ENCODE measurements around the gene SUCLA2. TPM values are rescaled to one million over a fixed set of nuclear protein-coding genes. Genes with fewer than 3 reads are reported as not detected.
"Not testable (repeated sequence)": the region's sequence is repeated elsewhere in the genome, so short reads cannot be mapped to it uniquely, and the experiment has no call there.

Gene SUCLA2
- total RNA-seq, result 92.6 and 110 TPM in 2 replicates
- 31.0 TPM for polyA plus RNA-seq (2012)

GRCh38 chr13:48001114-48001881, at the start of gene SUCLA2:
Gene SUCLA2 (minus strand): TSS chr13:48001273. CDS start chr13:48001269, 4 bp downstream.
- peak; percentile 93 for DNase-seq (ENCODE audit: low read depth)

- no peak for DNase-seq (ENCODE audit: low read depth)
These were observed 49.5 kb upstream of the SUCLA2 start for GRCh38 chr13:48050550-48050949.

DNA sequence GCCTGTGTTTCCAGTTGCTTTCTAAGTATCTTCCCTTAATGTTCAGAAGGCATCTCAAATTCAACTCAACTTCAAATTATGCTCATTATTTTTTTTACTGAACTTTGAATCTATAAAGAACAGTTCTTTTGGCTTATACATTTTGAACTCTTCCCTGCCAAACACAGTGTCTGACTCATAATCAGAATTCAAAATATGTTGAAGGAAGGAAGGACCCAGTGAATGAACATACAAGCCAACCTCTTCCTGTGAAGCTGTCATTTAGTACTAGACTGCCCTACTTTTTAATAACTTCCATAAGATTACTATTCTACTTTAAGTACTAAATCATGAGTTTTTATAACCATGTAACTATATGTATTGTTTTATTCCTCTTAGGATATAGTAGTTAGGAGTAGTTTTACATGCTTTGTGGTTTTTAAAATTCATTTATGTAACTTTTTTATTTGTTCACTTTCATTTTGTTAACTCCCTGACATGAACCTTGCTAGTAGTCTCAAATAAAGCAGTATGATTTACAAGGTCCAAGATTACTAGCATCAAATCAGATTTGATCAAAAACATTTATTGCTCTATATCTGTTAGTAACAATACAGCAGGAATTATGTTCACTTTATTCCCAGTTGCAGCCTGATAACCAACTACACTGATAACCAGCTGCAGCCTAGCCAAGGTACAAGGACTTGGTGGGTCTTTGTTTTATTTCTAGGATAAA, 42.9 kb upstream of the SUCLA2 start:
- peak; percentile 23 for DNase-seq (ENCODE audit: low read depth)

DNA sequence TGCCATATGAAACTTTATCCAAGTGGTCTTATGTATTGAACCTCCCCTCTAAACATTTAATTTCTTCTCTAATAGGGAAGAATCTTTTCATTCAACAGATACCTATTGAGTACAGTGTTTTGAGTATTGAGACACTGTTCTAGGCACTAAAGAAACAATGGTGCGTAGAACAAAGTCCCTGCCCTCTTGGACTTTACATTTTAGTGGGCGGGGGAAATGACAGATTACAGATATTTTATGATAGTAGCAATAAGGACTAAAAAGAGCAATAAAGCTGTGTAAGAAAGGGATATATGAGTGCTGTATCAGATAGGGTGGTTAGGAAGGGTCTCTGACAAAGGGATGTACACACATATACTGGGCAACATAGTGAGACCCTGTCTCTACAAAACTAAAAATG, 41.8 kb upstream of the SUCLA2 start:
- no peak for DNase-seq (ENCODE audit: low read depth)

GRCh38 chr13:48040896-48041295, 39.8 kb upstream of the SUCLA2 start:
- no peak for DNase-seq (ENCODE audit: low read depth)

DNA sequence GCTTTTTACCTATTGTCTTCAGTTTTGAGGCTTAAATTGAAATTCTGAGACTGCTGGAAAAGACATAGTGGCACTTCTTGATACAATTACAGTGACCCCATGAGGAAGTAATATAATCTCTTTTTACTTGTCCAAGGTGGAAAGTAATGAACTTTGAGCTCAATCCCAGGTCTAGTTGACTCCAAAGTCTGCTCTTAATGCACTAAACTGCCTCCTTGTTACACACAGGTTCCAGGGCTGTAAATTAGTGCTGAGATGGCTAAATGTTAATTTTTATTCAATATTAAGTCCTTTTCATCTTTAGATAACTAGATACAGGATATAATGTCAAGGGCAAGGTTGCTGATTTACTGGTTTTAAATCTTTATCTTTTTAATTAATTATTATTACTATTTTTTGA, 39.0 kb upstream of the SUCLA2 start:
- DNase-seq (ENCODE audit: low read depth), result no peak

DNA sequence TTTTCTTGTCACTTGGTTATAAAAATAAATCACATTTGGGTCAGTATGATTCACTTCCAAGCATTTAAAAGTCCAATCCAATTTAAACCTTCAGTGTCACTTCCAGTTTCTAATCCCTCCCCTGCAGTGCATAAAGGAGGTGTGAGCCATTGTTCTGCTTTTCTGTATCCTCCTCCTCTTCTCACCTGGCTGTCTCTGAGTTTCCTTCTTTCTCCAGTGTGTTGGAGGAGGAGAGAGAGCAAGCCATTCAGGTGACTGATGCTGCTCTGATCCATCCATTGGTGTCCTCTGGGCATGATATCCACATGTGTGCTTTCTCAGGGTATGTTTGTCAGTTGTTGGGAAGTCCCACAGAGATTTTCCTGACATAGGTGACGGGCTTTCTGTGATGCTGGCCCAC, 37.7 kb upstream of the SUCLA2 start:
- DNase-seq (ENCODE audit: low read depth), result no peak

GRCh38 chr13:48037346-48038173, 36.5 kb upstream of the SUCLA2 start, which contains the start of gene NUDT15:
Gene NUDT15 (plus strand): TSS chr13:48037726. CDS start chr13:48037747, 21 bp downstream.
- peak; percentile 97 for DNase-seq (ENCODE audit: low read depth)

- no peak for DNase-seq (ENCODE audit: low read depth)
These were observed 28.8 kb upstream of the SUCLA2 start for GRCh38 chr13:48029859-48030258.

- no peak for DNase-seq (ENCODE audit: low read depth)
These were observed 27.0 kb upstream of the SUCLA2 start for GRCh38 chr13:48028066-48028465.

- no peak for DNase-seq (ENCODE audit: low read depth)
These were observed 18.7 kb upstream of the SUCLA2 start for GRCh38 chr13:48019796-48020195.

DNA sequence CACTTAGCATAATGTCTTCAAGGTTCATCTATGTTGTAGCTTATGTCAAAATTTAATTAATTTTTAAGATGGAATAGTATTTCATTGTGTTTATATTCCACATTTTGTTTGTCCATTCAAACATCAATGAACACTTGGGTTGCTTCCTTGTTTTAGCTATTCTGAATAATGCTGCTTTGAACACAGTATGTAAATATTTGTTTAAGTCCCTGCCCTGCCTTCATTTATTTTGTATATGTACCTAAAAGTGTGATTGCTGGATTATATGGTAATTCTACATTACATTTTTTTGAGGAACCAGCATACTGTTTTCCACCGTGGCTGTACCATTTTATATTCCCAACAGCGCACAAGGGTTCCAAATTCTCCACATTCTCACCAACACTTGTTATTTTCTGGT, 17.6 kb upstream of the SUCLA2 start:
- no peak for DNase-seq (ENCODE audit: low read depth)

DNA sequence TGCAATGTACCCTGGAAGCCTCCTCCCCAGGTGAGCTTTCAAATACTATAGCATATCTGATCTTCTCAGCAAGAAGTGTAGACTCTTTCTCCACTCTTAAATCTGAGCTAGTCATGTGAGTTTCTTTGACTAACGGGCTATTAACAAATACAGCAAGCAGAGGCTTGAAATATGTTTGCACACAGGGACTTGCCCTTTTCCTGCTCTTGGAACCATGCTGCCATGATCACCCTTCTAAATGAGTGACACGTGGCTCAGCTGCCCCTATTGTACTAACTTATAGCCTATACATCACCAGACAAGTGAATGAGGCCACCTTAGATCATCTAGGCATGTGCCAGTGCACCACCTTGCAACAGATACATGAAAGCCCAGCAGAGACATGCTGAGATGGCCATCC, 13.3 kb upstream of the SUCLA2 start:
- DNase-seq (ENCODE audit: low read depth), result no peak

DNA sequence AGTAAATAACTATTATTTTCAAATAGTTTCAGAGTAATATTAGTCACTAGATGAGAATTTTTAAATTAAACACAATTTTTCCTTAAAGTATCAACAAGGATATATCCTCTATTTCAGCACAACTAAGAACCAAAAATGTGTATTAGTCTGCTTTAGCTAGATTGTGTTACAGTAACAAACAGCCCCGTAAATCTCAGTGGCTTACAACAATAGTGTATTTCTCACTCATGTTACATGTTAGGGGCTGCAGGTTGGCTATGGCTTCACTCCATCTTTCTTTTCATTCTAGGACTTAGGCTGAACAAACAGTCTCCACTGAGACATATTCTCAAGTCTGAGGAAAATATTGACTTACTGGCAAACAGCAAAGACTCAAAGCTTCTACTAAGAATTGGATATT, 11.6 kb upstream of the SUCLA2 start:
- DNase-seq (ENCODE audit: low read depth), result no peak

DNA sequence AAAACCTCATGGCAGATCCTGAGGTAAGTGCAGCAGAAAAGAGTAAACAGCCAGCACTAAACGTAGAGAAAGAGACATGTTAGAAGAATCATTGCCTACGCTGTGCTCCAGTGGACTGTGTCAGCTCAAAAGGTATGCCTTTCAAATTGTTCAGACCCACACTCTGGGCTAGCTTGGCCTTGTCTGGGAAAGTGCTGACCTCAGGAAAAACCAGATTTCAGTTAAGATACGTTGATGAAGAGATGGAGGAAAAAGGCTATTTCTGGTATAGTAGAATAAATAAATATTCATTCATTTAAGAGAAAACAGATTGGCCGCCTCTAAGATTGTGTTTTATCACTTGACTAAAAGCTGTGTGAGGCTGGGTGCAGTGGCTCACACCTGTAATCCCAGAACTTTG, 9.6 kb upstream of the SUCLA2 start:
- no peak for DNase-seq (ENCODE audit: low read depth)

GRCh38 chr13:48009284-48009683, 8.2 kb upstream of the SUCLA2 start:
- peak; percentile 27 for DNase-seq (ENCODE audit: low read depth)

DNA sequence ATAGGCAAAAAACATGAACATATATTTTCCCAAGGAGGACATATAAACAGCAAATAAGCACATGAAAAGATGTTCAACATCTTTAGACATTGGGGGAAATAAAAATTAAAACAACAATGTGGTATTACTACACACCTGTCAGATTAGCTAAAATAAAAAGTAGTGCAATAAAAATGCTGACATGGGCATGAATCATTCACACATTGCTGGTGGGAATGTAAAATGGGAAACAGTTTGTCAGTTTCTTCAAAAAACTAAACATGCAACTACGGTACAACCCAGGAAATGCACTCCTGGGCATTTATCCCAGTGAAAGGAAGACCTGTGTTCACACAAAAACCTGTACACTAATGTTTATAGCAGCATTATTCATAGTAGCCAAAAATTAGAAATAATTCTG, 5.3 kb upstream of the SUCLA2 start:
- no peak for DNase-seq (ENCODE audit: low read depth)

DNA sequence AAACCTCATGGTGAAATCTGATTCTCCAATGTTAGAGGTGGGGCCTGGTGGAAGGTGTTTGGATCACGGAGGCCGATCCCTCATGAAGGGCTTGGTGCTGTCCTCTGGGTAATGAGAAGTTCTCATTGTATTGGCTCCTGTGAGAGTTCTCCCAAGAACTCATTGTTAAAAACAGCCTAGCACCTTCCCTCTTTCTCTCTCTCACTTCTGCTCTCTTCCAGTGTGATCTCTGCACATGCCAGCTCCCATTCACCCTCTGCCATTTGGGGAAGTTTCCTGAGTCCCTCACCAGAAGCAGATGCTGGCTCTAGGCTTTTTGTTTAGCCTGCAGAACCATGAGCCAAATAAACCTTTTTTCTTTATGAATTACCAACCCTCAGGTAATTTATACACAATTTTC, 3.1 kb upstream of the SUCLA2 start:
- no peak for DNase-seq (ENCODE audit: low read depth)

- DNase-seq (ENCODE audit: low read depth), result not testable (repeated sequence)
These were observed 926 bp upstream of the SUCLA2 start for GRCh38 chr13:48001999-48002398.

DNA sequence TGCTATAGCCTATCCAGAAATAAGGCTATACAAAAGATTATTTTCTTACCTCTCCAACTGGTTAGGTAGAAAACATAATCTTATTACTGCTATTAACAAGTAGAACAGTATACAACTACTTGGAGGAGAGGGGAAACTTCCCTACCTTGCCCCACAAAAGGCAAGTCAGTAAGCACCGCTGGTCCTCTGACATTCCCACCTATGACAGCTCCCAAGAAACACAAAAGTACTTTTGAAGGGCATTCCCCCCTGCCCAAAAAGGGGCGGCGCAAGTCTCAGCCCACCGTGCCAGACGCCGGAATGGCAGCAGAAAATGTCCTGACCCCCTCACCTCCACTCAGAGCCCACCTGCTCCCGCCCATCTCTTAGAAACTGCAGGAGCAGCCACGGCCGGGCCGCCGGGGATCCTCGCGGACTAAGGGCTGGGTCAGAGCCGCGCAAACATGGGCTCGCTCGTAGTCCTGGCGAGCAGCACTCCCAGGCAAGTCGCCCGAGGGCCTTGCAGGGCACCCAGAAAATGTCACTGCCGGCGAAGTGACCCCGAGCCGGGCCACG, 437 bp downstream of the SUCLA2 start:
- no peak for DNase-seq (ENCODE audit: low read depth)

- no peak for DNase-seq (ENCODE audit: low read depth)
These were observed 1.1 kb downstream of the SUCLA2 start for GRCh38 chr13:47999973-48000372.
